GM12878 (cell line): ENCODE measurements around the gene HEBP1. TPM values are rescaled to one million over a fixed set of nuclear protein-coding genes. Genes with fewer than 3 reads are reported as not detected.

Experiments used
- BACH1 ChIP-seq: fragments of 450-650 bp; IDR thresholded peaks from 2 replicates; pipeline ENCODE4 v1.6.1; 2017; ENCODE audit warnings: mild to moderate bottlenecking, borderline replicate concordance
- CHD1 ChIP-seq: IDR thresholded peaks from 2 replicates; pipeline ENCODE4 v1.6.1; 2012; ENCODE audit warnings: low read depth, low read length, improper control_type of control experiment
- DPF2 ChIP-seq: fragments of 450-650 bp; IDR thresholded peaks from 2 replicates; pipeline ENCODE4 v1.6.1; 2017; ENCODE audit warnings: mild to moderate bottlenecking
- HDAC6 ChIP-seq: fragments of 200-600 bp; sonication (generic); IDR thresholded peaks from one replicate; pipeline ENCODE4 v1.8.0; 2017; ENCODE audit warnings: antibody characterized with exemption; ENCODE audit not compliant: unreplicated experiment
- IKZF2 ChIP-seq, 2 experiments: fragments of 450-650 bp; IDR thresholded peaks; 2 replicates each; pipeline ENCODE4 v1.6.1; 2017; ENCODE audit warnings: mild to moderate bottlenecking in 2 of 2, moderate library complexity in 2 of 2
- RBBP5 ChIP-seq: fragments of 200-600 bp; sonication (generic); conservative IDR thresholded peaks from 2 replicates; pipeline ENCODE4 v1.6.1; 2016
- SMAD1 ChIP-seq: fragments of 450-650 bp; IDR thresholded peaks from 2 replicates; pipeline ENCODE4 v1.6.1; 2018; ENCODE audit warnings: mild to moderate bottlenecking, low read depth; ENCODE audit not compliant: partially characterized antibody
- TCF7 ChIP-seq: IDR thresholded peaks from 2 replicates; pipeline ENCODE4 v1.6.1; 2014; ENCODE audit warnings: antibody characterized with exemption, borderline replicate concordance
- polyA plus RNA-seq, 11 experiments: library from polyadenylated mRNA; depleted of rRNA in 4 of 11; unstranded in 6 of 11; stranded (reverse) in 5 of 11; fragments of >200 nt; fragmentation: Nextera tagmentation in 4 of 11; fragmentation: Illumina TruSeq in 1 of 11; extraction: Ambion mirVana in 4 of 11; extraction: Trizol in 1 of 11; gene quantifications; 1 replicate in 1 of 11; 2 replicates in 10 of 11; pipeline versions ENCODE4 v1.2.1 to v1.2.3, GENCODE V29; 2011 to 2016; ENCODE audit warnings: inconsistent platforms in 2 of 11, missing spikeins in 2 of 11, low read depth in 1 of 11
- total RNA-seq, 4 experiments: library from RNA; depleted of rRNA in 3 of 4; stranded (reverse); fragments of >200 nt in 3 of 4; fragmentation: Illumina TruSeq in 1 of 4; extraction: Trizol in 1 of 4; gene quantifications; 2 replicates each; pipeline versions ENCODE4 v1.2.1 to v1.2.3, GENCODE V29; 2013 to 2021
- TF ChIP-seq, protein P1 (sequence below): IDR thresholded peaks from 2 replicates; pipeline ENCODE4 v1.6.1; 2012; ENCODE audit warnings: mild to moderate bottlenecking, low read depth, low read length
- TF ChIP-seq, protein P2 (sequence below): IDR thresholded peaks from 2 replicates; pipeline ENCODE4 v1.6.1; 2011; ENCODE audit warnings: low read depth, low read length, improper control_type of control experiment, borderline replicate concordance
- TF ChIP-seq, protein P3 (sequence below): IDR thresholded peaks from 2 replicates; pipeline ENCODE4 v1.6.1; 2012; ENCODE audit warnings: low read depth, low read length, improper control_type of control experiment
- TF ChIP-seq, protein P4 (sequence below): fragments of 450-650 bp; IDR thresholded peaks from 2 replicates; pipeline ENCODE4 v1.6.1; 2016; ENCODE audit warnings: mild to moderate bottlenecking, moderate library complexity, borderline replicate concordance

Gene HEBP1
- total and polyA plus RNA-seq, 10 of the 15 experiments (the other 5 are each of a cell fraction or from before 2014, with no cell fraction given) = 0.07 to 0.32 (median 0.18) TPM; not detected in 5

DNA sequence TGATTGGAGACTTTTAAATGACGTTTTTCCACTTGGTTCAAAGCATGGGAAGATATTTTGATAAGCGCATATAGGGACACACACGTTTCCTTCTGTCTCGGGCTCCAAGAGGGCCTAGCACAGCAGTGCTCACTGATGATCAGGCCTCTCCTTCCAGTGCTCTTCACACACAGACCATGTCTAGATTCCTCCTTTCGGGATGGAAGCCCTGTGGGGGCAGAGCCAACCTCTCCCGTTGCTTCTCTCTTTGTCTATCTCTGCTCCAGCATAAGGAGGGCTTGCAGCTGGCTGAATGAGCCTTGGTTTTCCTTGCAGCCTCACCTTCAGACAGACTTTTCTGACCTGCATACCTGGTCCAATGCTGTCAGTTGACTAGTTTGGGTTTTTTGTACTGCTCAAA is 70.4 kb downstream of the HEBP1 start (continued):
- TF ChIP-seq, protein P1, sequence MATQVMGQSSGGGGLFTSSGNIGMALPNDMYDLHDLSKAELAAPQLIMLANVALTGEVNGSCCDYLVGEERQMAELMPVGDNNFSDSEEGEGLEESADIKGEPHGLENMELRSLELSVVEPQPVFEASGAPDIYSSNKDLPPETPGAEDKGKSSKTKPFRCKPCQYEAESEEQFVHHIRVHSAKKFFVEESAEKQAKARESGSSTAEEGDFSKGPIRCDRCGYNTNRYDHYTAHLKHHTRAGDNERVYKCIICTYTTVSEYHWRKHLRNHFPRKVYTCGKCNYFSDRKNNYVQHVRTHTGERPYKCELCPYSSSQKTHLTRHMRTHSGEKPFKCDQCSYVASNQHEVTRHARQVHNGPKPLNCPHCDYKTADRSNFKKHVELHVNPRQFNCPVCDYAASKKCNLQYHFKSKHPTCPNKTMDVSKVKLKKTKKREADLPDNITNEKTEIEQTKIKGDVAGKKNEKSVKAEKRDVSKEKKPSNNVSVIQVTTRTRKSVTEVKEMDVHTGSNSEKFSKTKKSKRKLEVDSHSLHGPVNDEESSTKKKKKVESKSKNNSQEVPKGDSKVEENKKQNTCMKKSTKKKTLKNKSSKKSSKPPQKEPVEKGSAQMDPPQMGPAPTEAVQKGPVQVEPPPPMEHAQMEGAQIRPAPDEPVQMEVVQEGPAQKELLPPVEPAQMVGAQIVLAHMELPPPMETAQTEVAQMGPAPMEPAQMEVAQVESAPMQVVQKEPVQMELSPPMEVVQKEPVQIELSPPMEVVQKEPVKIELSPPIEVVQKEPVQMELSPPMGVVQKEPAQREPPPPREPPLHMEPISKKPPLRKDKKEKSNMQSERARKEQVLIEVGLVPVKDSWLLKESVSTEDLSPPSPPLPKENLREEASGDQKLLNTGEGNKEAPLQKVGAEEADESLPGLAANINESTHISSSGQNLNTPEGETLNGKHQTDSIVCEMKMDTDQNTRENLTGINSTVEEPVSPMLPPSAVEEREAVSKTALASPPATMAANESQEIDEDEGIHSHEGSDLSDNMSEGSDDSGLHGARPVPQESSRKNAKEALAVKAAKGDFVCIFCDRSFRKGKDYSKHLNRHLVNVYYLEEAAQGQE = no peak
- TF ChIP-seq, protein P2, sequence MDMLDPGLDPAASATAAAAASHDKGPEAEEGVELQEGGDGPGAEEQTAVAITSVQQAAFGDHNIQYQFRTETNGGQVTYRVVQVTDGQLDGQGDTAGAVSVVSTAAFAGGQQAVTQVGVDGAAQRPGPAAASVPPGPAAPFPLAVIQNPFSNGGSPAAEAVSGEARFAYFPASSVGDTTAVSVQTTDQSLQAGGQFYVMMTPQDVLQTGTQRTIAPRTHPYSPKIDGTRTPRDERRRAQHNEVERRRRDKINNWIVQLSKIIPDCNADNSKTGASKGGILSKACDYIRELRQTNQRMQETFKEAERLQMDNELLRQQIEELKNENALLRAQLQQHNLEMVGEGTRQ = no peak
- TF ChIP-seq, protein P3, sequence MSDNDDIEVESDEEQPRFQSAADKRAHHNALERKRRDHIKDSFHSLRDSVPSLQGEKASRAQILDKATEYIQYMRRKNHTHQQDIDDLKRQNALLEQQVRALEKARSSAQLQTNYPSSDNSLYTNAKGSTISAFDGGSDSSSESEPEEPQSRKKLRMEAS = no peak
- TF ChIP-seq RBBP5 (no peak), TCF7 (no peak), HDAC6 (no peak), DPF2 (no peak), IKZF2 (IDR thresholded peaks at IDR 0.05) (no peak), BACH1 (no peak), SMAD1 (no peak), CHD1 (no peak)
- TF ChIP-seq, protein P4, sequence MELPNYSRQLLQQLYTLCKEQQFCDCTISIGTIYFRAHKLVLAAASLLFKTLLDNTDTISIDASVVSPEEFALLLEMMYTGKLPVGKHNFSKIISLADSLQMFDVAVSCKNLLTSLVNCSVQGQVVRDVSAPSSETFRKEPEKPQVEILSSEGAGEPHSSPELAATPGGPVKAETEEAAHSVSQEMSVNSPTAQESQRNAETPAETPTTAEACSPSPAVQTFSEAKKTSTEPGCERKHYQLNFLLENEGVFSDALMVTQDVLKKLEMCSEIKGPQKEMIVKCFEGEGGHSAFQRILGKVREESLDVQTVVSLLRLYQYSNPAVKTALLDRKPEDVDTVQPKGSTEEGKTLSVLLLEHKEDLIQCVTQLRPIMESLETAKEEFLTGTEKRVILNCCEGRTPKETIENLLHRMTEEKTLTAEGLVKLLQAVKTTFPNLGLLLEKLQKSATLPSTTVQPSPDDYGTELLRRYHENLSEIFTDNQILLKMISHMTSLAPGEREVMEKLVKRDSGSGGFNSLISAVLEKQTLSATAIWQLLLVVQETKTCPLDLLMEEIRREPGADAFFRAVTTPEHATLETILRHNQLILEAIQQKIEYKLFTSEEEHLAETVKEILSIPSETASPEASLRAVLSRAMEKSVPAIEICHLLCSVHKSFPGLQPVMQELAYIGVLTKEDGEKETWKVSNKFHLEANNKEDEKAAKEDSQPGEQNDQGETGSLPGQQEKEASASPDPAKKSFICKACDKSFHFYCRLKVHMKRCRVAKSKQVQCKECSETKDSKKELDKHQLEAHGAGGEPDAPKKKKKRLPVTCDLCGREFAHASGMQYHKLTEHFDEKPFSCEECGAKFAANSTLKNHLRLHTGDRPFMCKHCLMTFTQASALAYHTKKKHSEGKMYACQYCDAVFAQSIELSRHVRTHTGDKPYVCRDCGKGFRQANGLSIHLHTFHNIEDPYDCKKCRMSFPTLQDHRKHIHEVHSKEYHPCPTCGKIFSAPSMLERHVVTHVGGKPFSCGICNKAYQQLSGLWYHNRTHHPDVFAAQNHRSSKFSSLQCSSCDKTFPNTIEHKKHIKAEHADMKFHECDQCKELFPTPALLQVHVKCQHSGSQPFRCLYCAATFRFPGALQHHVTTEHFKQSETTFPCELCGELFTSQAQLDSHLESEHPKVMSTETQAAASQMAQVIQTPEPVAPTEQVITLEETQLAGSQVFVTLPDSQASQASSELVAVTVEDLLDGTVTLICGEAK = no peak
- TF ChIP-seq, all 136 proteins: peak for 0
